Measurements from ENCODE around the gene THUMPD3.

The THUMPD3 gene

GRCh38 chr3:9380014-9380413, 17.2 kb downstream of the THUMPD3 start:
- no peak for TF ChIP-seq CTCF (conservative IDR thresholded peaks at IDR 0.05; ENCODE audit: low read depth, low read length)
- no peak overlapping the region for H3K4me3 ChIP-seq (ENCODE audit: low read length)
- DNase-seq (ENCODE audit: low read depth) = no peak

GRCh38 chr3:9384141-9384828, 21.4 kb downstream of the THUMPD3 start:
- H3K4me3 ChIP-seq (ENCODE audit: low read length) = no peak overlapping the region
- no peak for TF ChIP-seq CTCF (conservative IDR thresholded peaks at IDR 0.05; ENCODE audit: low read depth, low read length)
- no peak for DNase-seq (ENCODE audit: low read depth)

GRCh38 chr3:9385187-9386077, 22.6 kb downstream of the THUMPD3 start:
- DNase-seq (ENCODE audit: low read depth) = no peak
- H3K4me3 ChIP-seq (ENCODE audit: low read length) = no peak overlapping the region
- TF ChIP-seq CTCF (conservative IDR thresholded peaks at IDR 0.05; ENCODE audit: low read depth, low read length) = no peak

- TF ChIP-seq CTCF (conservative IDR thresholded peaks at IDR 0.05; ENCODE audit: low read depth, low read length) = no peak
- no peak for DNase-seq (ENCODE audit: low read depth)
Measured at GRCh38 chr3:9386078-9386459, 23.2 kb downstream of the THUMPD3 start.

GRCh38 chr3:9386501-9387321, 23.9 kb downstream of the THUMPD3 start:
- H3K4me3 ChIP-seq (ENCODE audit: low read length) = no peak overlapping the region
- no peak for DNase-seq (ENCODE audit: low read depth)
- TF ChIP-seq CTCF (conservative IDR thresholded peaks at IDR 0.05; ENCODE audit: low read depth, low read length) = no peak

More at GRCh38 chr3:9386078-9386459, 23.2 kb downstream of the THUMPD3 start:
- no peak overlapping the region for H3K4me3 ChIP-seq (ENCODE audit: low read length)

- H3K4me3 ChIP-seq (ENCODE audit: low read length) = no peak overlapping the region
- no peak for DNase-seq (ENCODE audit: low read depth)
- TF ChIP-seq CTCF (conservative IDR thresholded peaks at IDR 0.05; ENCODE audit: low read depth, low read length) = no peak
Measured at GRCh38 chr3:9387322-9387655, 24.4 kb downstream of the THUMPD3 start.
